Measurements from ENCODE around the gene TWSG1.
"Not testable (repeated sequence)": the region's sequence is repeated elsewhere in the genome, so short reads cannot be mapped to it uniquely, and the experiment has no call there.

The TWSG1 gene

DNA sequence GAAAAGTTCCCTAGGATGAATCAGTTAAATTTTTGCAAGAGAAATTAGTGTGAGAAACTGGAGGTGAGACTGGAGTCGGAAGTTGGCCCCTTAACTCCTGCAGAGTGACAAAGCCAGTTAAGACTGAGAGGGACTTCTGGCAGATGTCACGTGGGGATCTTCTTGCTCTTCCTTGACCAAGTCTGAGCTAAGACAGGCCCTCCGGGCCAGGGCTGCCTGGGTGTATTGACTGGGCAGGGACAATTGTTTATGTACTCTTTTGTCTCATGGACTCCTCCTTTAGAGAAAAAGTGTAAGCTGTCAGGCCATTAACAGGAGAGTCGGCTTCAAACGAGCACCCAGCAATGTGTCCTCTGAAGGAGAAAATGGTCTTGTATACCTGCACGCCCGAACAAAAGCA lies 92.2 kb downstream of the TWSG1 start:
- DNase-seq (ENCODE audit: low spot score) = no peak
- Histone ChIP-seq H3K4me3 (ENCODE audit: severe bottlenecking) (no peak overlapping the region), H3K36me3 (ENCODE audit: low read depth) (no peaks in the 10 kb centered on the region), H3K27me3 (ENCODE audit: insufficient read depth, poor library complexity, severe bottlenecking) (no peaks in the 10 kb centered on the region), H3K9me3 (ENCODE audit: severe bottlenecking) (no peaks in the 10 kb centered on the region), H3K27ac (ENCODE audit: poor library complexity, severe bottlenecking) (no peak overlapping the region), H3K4me1 (ENCODE audit: insufficient read depth, poor library complexity, severe bottlenecking) (peaks cover 22% of the 10 kb centered on the region)
- TF ChIP-seq, protein P1, sequence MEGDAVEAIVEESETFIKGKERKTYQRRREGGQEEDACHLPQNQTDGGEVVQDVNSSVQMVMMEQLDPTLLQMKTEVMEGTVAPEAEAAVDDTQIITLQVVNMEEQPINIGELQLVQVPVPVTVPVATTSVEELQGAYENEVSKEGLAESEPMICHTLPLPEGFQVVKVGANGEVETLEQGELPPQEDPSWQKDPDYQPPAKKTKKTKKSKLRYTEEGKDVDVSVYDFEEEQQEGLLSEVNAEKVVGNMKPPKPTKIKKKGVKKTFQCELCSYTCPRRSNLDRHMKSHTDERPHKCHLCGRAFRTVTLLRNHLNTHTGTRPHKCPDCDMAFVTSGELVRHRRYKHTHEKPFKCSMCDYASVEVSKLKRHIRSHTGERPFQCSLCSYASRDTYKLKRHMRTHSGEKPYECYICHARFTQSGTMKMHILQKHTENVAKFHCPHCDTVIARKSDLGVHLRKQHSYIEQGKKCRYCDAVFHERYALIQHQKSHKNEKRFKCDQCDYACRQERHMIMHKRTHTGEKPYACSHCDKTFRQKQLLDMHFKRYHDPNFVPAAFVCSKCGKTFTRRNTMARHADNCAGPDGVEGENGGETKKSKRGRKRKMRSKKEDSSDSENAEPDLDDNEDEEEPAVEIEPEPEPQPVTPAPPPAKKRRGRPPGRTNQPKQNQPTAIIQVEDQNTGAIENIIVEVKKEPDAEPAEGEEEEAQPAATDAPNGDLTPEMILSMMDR (IDR thresholded peaks at IDR 0.05; ENCODE audit: poor library complexity, severe bottlenecking) = no peak
- ATAC-seq (ENCODE audit: low read depth) = no peak

DNA sequence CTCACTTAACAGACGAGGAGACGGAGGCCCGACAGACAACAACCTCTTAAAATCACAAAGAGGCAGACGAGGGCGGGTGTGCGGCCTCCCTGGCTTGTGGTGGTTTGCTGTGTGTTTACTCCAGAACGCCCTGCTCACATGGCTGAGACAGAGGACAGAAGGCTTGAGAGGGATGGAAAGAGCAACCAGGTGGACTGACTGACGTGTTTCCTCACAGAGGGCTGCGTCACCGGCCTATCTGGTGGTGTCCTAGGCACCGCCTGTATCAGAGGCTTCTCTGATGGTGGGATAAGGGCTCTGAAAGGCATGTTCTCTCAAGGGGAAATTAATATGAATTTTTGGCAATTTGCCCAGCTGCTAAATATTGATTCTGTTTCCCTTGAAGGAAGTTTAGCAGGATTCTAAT lies 93.7 kb downstream of the TWSG1 start:
- Histone ChIP-seq H3K9me3 (ENCODE audit: severe bottlenecking) (no peaks in the 10 kb centered on the region), H3K27ac (ENCODE audit: poor library complexity, severe bottlenecking) (no peak overlapping the region), H3K27me3 (ENCODE audit: insufficient read depth, poor library complexity, severe bottlenecking) (no peaks in the 10 kb centered on the region), H3K36me3 (ENCODE audit: low read depth) (no peaks in the 10 kb centered on the region), H3K4me1 (ENCODE audit: insufficient read depth, poor library complexity, severe bottlenecking) (peaks cover 12% of the 10 kb centered on the region), H3K4me3 (ENCODE audit: severe bottlenecking) (no peak overlapping the region)
- DNase-seq (ENCODE audit: low spot score) (no peak), ATAC-seq (ENCODE audit: low read depth) (no peak)
- TF ChIP-seq, protein P1 (IDR thresholded peaks at IDR 0.05; ENCODE audit: poor library complexity, severe bottlenecking) = no peak

DNA sequence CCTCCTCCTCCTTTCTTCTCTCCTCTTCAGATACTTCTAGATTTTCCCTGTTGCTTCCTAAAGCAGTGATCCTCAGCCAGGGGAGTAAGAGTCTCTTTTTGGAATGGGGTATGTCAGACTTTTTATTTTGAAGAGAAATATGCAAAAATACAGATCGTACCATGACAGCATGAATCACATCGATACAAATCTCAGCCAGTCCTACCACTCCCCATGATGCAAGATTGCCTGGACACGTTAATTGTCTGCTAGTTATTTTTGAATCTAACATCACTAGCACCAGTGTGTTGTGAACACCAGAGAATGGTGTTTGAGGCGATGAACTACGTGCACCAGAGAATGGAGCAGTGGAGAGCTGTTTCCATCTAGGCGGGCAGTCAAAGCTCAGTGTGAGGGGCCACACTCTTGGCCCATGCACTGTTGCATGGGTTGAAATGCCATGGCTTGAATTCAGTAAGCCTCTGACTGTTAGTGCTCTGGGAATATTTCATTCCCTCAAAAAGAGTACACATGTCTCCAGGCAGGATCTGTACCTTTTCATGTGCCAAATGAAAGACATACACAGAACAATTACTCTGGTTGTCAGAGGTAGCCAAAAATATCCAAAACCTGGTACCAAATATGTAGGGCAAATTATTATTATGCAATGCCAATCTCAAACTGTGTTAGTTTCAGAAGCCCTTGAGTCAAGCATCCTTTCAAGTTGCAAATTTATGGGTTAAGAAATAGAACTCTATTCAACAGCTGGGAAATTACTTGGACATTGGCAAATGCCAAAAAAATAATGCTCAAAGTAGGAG lies 94.5 kb downstream of the TWSG1 start:
- peak; percentile 33; the same call in 1 of the 3 replicates for ATAC-seq (ENCODE audit: low read depth)
- Histone ChIP-seq H3K27me3 (ENCODE audit: insufficient read depth, poor library complexity, severe bottlenecking) (no peaks in the 10 kb centered on the region), H3K9me3 (ENCODE audit: severe bottlenecking) (no peaks in the 10 kb centered on the region), H3K4me3 (ENCODE audit: severe bottlenecking) (no peak overlapping the region), H3K4me1 (ENCODE audit: insufficient read depth, poor library complexity, severe bottlenecking) (peaks cover 10% of the 10 kb centered on the region), H3K36me3 (ENCODE audit: low read depth) (no peaks in the 10 kb centered on the region), H3K27ac (ENCODE audit: poor library complexity, severe bottlenecking) (no peak overlapping the region)
- DNase-seq (ENCODE audit: low spot score) = no peak
- TF ChIP-seq, protein P1 (IDR thresholded peaks at IDR 0.05; ENCODE audit: poor library complexity, severe bottlenecking) = no peak

DNA sequence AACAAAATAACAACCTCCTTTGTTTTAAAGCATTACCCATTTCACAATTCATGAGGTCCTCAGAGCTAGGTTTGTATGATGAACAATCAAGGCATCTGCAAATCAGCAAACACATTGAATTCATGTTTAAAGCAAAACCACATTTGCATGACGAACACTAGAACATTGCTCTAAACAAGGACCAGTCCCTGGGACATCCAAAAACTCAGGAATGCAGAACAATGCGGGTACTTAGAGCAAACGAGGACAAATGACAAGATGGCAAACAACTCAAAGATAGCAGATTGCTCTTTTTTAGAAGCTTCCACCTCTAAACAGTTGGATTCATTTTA lies 95.1 kb downstream of the TWSG1 start:
- DNase-seq (ENCODE audit: low spot score) = no peak
- Histone ChIP-seq H3K4me3 (ENCODE audit: severe bottlenecking) (no peak overlapping the region), H3K9me3 (ENCODE audit: severe bottlenecking) (no peaks in the 10 kb centered on the region), H3K27me3 (ENCODE audit: insufficient read depth, poor library complexity, severe bottlenecking) (no peaks in the 10 kb centered on the region), H3K36me3 (ENCODE audit: low read depth) (no peaks in the 10 kb centered on the region), H3K27ac (ENCODE audit: poor library complexity, severe bottlenecking) (no peak overlapping the region), H3K4me1 (ENCODE audit: insufficient read depth, poor library complexity, severe bottlenecking) (peaks cover 10% of the 10 kb centered on the region)
- ATAC-seq (ENCODE audit: low read depth) = no peak
- TF ChIP-seq, protein P1 (IDR thresholded peaks at IDR 0.05; ENCODE audit: poor library complexity, severe bottlenecking) = no peak

DNA sequence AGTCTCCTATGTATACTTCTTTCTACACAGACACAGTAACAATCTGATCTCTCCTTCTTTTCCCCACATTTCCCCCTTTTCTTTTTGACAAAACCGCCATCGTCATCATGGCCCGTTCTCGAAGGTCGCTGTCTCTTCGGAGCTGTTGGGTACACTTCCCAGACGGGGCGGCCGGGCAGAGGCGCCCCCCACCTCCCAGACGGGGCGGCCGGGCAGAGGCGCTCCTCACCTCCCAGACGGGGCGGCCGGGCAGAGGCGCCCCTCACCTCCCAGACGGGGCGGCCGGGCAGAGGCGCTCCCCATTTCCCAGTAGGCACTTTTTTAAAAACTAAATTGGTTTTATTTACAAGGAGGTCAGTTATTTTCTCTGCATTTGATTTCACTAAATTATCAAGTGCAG lies 95.7 kb downstream of the TWSG1 start:
- not testable (repeated sequence) for H3K27ac ChIP-seq (ENCODE audit: poor library complexity, severe bottlenecking); DNase-seq (ENCODE audit: low spot score); H3K4me1 ChIP-seq (ENCODE audit: insufficient read depth, poor library complexity, severe bottlenecking); ATAC-seq (ENCODE audit: low read depth); H3K9me3 ChIP-seq (ENCODE audit: severe bottlenecking); H3K27me3 ChIP-seq (ENCODE audit: insufficient read depth, poor library complexity, severe bottlenecking); H3K4me3 ChIP-seq (ENCODE audit: severe bottlenecking); H3K36me3 ChIP-seq (ENCODE audit: low read depth)

Measured in RWPE2 (cell line).